SJCRH30 (cell line): ENCODE measurements around the gene SULT2B1. TPM values are rescaled to one million over a fixed set of nuclear protein-coding genes. Genes with fewer than 3 reads are reported as not detected.

Source experiments
- DNase-seq, 2 experiments: peaks; one replicate each; pipeline ENCODE4 v3.0.0-alpha.2; 2015 to 2020
- H3K27ac ChIP-seq: fragments of 250-450 bp; sonication (Bioruptor Pico); 2 replicates; pipeline ENCODE4 v1.5.1; 2020; ENCODE audit warnings: mild to moderate bottlenecking, moderate library complexity
- H3K27me3 ChIP-seq: fragments of 250-450 bp; sonication (Bioruptor Pico); 2 replicates; pipeline ENCODE4 v1.5.1; 2020; ENCODE audit warnings: mild to moderate bottlenecking, moderate library complexity
- H3K36me3 ChIP-seq: fragments of 250-450 bp; sonication (Bioruptor Pico); 2 replicates; pipeline ENCODE4 v1.5.1; 2020; ENCODE audit warnings: mild to moderate bottlenecking, moderate library complexity
- H3K4me1 ChIP-seq: fragments of 250-450 bp; sonication (Bioruptor Pico); 2 replicates; pipeline ENCODE4 v1.5.1; 2020; ENCODE audit warnings: mild to moderate bottlenecking, moderate library complexity
- H3K4me3 ChIP-seq: fragments of 250-450 bp; sonication (Bioruptor Pico); 2 replicates; pipeline ENCODE4 v1.5.1; 2020; ENCODE audit warnings: mild to moderate bottlenecking, moderate library complexity
- H3K9me3 ChIP-seq: fragments of 250-450 bp; sonication (Bioruptor Pico); replicated peaks from 2 replicates; pipeline ENCODE4 v1.5.1; 2020; ENCODE audit warnings: mild to moderate bottlenecking, moderate library complexity
- total RNA-seq: library from RNA; depleted of rRNA; stranded (reverse); fragments of >200 nt; shearing (Covaris generic); gene quantifications from 2 replicates; pipeline ENCODE4 v1.2.3, GENCODE V29; 2014

The SULT2B1 gene
- total RNA-seq, 1 experiment from 2014 or later: 0.26 TPM

GRCh38 chr19:48595833-48596232 is 43.9 kb downstream of the SULT2B1 start:
- Histone ChIP-seq H3K36me3 (no peaks in the 10 kb centered on the region), H3K27me3 (peaks cover 8% of the 10 kb centered on the region; the same call in 1 of the 2 replicates), H3K4me3 (no peak overlapping the region), H3K27ac (no peak overlapping the region), H3K9me3 (no peaks in the 10 kb centered on the region), H3K4me1 (no peaks in the 10 kb centered on the region)
- no peak for DNase-seq

GRCh38 chr19:48596237-48596636 is 44.3 kb downstream of the SULT2B1 start:
- H3K4me3 ChIP-seq: no peak overlapping the region
- H3K4me1 ChIP-seq: no peaks in the 10 kb centered on the region
- H3K9me3 ChIP-seq: no peaks in the 10 kb centered on the region
- H3K36me3 ChIP-seq: no peaks in the 10 kb centered on the region
- no peak overlapping the region for H3K27ac ChIP-seq
- DNase-seq: no peak
- H3K27me3 ChIP-seq: peaks cover 8% of the 10 kb centered on the region; the same call in 1 of the 2 replicates

- no peaks in the 10 kb centered on the region for H3K4me1 ChIP-seq
- DNase-seq: no peak
- no peak overlapping the region for H3K4me3 ChIP-seq
- no peaks in the 10 kb centered on the region for H3K36me3 ChIP-seq
- H3K9me3 ChIP-seq: no peaks in the 10 kb centered on the region
- peaks cover 8% of the 10 kb centered on the region; the same call in 1 of the 2 replicates for H3K27me3 ChIP-seq
- H3K27ac ChIP-seq: no peak overlapping the region
Observed at GRCh38 chr19:48596679-48597465, 44.9 kb downstream of the SULT2B1 start.

GRCh38 chr19:48598996-48599700 is 47.2 kb downstream of the SULT2B1 start:
- Histone ChIP-seq H3K27ac (no peak overlapping the region), H3K9me3 (no peaks in the 10 kb centered on the region), H3K27me3 (peaks cover 8% of the 10 kb centered on the region; the same call in 1 of the 2 replicates), H3K4me1 (no peaks in the 10 kb centered on the region), H3K4me3 (no peak overlapping the region), H3K36me3 (no peaks in the 10 kb centered on the region)
- no peak for DNase-seq

- no peak overlapping the region for H3K27ac ChIP-seq
- H3K36me3 ChIP-seq: no peaks in the 10 kb centered on the region
- no peak overlapping the region for H3K4me3 ChIP-seq
- DNase-seq: no peak
- peaks cover 8% of the 10 kb centered on the region; the same call in 1 of the 2 replicates for H3K27me3 ChIP-seq
- H3K9me3 ChIP-seq: no peaks in the 10 kb centered on the region
- no peaks in the 10 kb centered on the region for H3K4me1 ChIP-seq
Observed at GRCh38 chr19:48600679-48601417, 48.9 kb downstream of the SULT2B1 start.

GRCh38 chr19:48603001-48603400 is 51.0 kb downstream of the SULT2B1 start:
- H3K36me3 ChIP-seq: no peaks in the 10 kb centered on the region
- no peaks in the 10 kb centered on the region for H3K4me1 ChIP-seq

GRCh38 chr19:48603449-48603848 is 51.5 kb downstream of the SULT2B1 start:
- Histone ChIP-seq H3K27me3 (peaks cover 8% of the 10 kb centered on the region; the same call in 1 of the 2 replicates), H3K27ac (no peak overlapping the region), H3K36me3 (no peaks in the 10 kb centered on the region), H3K4me3 (no peak overlapping the region), H3K4me1 (no peaks in the 10 kb centered on the region), H3K9me3 (no peaks in the 10 kb centered on the region)
- no peak for DNase-seq

More at GRCh38 chr19:48603001-48603400, 51.0 kb downstream of the SULT2B1 start:
- Histone ChIP-seq H3K27me3 (peaks cover 8% of the 10 kb centered on the region; the same call in 1 of the 2 replicates), H3K9me3 (no peaks in the 10 kb centered on the region), H3K4me3 (no peak overlapping the region), H3K27ac (no peak overlapping the region)
- DNase-seq: no peak

GRCh38 chr19:48603850-48604249 is 51.9 kb downstream of the SULT2B1 start:
- H3K27me3 ChIP-seq: peaks cover 4% of the 10 kb centered on the region; the same call in 1 of the 2 replicates
- no peak for DNase-seq
- H3K27ac ChIP-seq: no peak overlapping the region
- no peaks in the 10 kb centered on the region for H3K36me3 ChIP-seq
- H3K4me1 ChIP-seq: no peaks in the 10 kb centered on the region
- no peaks in the 10 kb centered on the region for H3K9me3 ChIP-seq
- H3K4me3 ChIP-seq: no peak overlapping the region

GRCh38 chr19:48606463-48607358 is 54.7 kb downstream of the SULT2B1 start, which contains the start of gene SPACA4:
TSS of gene SPACA4 (plus strand) at chr19:48606742. CDS start at chr19:48606979, 237 bp downstream.
- no peaks in the 10 kb centered on the region for H3K9me3 ChIP-seq
- H3K4me3 ChIP-seq: no peak within 1 kb of the TSS
- no peaks in the 10 kb centered on the region for H3K4me1 ChIP-seq
- H3K27me3 ChIP-seq: no peaks in the 10 kb centered on the region
- DNase-seq: no peak
- no peaks in the 10 kb centered on the region for H3K36me3 ChIP-seq
- no peak within 1 kb of the TSS for H3K27ac ChIP-seq

GRCh38 chr19:48607359-48607755 is 55.4 kb downstream of the SULT2B1 start:
- H3K4me1 ChIP-seq: no peaks in the 10 kb centered on the region
- no peaks in the 10 kb centered on the region for H3K36me3 ChIP-seq
- no peak overlapping the region for H3K4me3 ChIP-seq
- H3K27me3 ChIP-seq: no peaks in the 10 kb centered on the region
- no peak overlapping the region for H3K27ac ChIP-seq
- no peaks in the 10 kb centered on the region for H3K9me3 ChIP-seq
- no peak for DNase-seq

GRCh38 chr19:48608798-48609263 is 56.9 kb downstream of the SULT2B1 start:
- no peak overlapping the region for H3K4me3 ChIP-seq
- DNase-seq: peak in 1 of 2 experiments; percentile 55
- no peaks in the 10 kb centered on the region for H3K9me3 ChIP-seq
- no peaks in the 10 kb centered on the region for H3K27me3 ChIP-seq
- 0 out of 2 replicates have a peak, but pooled peaks cover 2% of the 10 kb centered on the region for H3K36me3 ChIP-seq
- H3K4me1 ChIP-seq: no peaks in the 10 kb centered on the region
- H3K27ac ChIP-seq: no peak overlapping the region

- Histone ChIP-seq H3K4me3 (no peak overlapping the region), H3K27ac (no peak overlapping the region), H3K9me3 (no peaks in the 10 kb centered on the region), H3K36me3 (peaks cover 7% of the 10 kb centered on the region; the same call in 1 of the 2 replicates), H3K4me1 (no peaks in the 10 kb centered on the region), H3K27me3 (no peaks in the 10 kb centered on the region)
- DNase-seq: no peak
Observed at GRCh38 chr19:48609571-48610108, 57.7 kb downstream of the SULT2B1 start.

- no peak overlapping the region for H3K27ac ChIP-seq
Observed at GRCh38 chr19:48611872-48612271, 59.9 kb downstream of the SULT2B1 start.

More at GRCh38 chr19:48611872-48612271, 59.9 kb downstream of the SULT2B1 start:
- DNase-seq: no peak
- no peak overlapping the region for H3K4me3 ChIP-seq
- peaks cover 29% of the 10 kb centered on the region for H3K36me3 ChIP-seq
- no peaks in the 10 kb centered on the region for H3K27me3 ChIP-seq
- H3K4me1 ChIP-seq: no peaks in the 10 kb centered on the region
- no peaks in the 10 kb centered on the region for H3K9me3 ChIP-seq
